ENCODE data around the gene NCCRP1.
"Not testable (repeated sequence)": the region's sequence is repeated elsewhere in the genome, so short reads cannot be mapped to it uniquely, and the experiment has no call there.

DNA sequence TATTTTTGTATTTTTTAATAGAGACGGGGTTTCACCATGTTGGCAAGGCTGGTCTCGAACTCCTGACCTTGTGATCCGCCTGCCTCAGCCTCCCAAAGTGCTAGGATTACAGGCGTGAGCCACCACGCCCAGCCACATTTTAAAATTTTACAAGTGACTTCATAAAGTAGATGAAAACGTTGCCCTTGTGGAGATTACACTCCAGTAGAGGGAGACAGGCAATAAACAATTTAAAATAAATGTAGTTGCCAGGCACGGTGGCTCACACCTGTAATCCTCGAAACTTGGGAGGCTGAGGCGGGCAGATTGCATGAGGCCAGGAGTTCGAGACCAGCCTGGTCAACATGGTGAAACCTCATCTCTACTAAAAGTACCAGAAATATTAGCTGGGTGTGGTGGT lies 22.3 kb downstream of the NCCRP1 start:
- TF ChIP-seq CTCF (IDR thresholded peaks at IDR 0.05; ENCODE audit: extremely low read depth in 1 of 2, insufficient read depth in 1 of 2, low read depth in 1 of 2, low read length in 2 of 2); EZH2 (IDR thresholded peaks at IDR 0.05; ENCODE audit: borderline replicate concordance, low read depth, low read length, severe bottlenecking); JUN (IDR thresholded peaks at IDR 0.05; ENCODE audit: borderline replicate concordance, insufficient read depth, insufficient read length, low read depth); MYC (IDR thresholded peaks at IDR 0.05; ENCODE audit: low read depth, low read length): not testable (repeated sequence)
